ENCODE data around the gene ZNF518A.
A peak's percentile ranks its signal among the peaks of the same experiment; 100 is the strongest.

Gene ZNF518A

GRCh38 chr10:96118604-96119450, 11.3 kb upstream of the ZNF518A start:
- no peak for DNase-seq (ENCODE audit: low read depth)
- no peak overlapping the region for H3K4me3 ChIP-seq (replicated peaks; ENCODE audit: low read depth, low read length)
- TF ChIP-seq CTCF (IDR thresholded peaks at IDR 0.05; ENCODE audit: low read length, missing control alignments), result no peak

- H3K4me3 ChIP-seq (replicated peaks; ENCODE audit: low read depth, low read length), result no peak overlapping the region
- peak; percentile 3 for DNase-seq (ENCODE audit: low read depth)
- TF ChIP-seq CTCF (IDR thresholded peaks at IDR 0.05; ENCODE audit: low read length, missing control alignments), result no peak
These were observed 7.3 kb upstream of the ZNF518A start for GRCh38 chr10:96122824-96123223.

- H3K4me3 ChIP-seq (replicated peaks; ENCODE audit: low read depth, low read length), result peak overlapping the region; percentile 48
- peak; percentile 74 for DNase-seq (ENCODE audit: low read depth)
- TF ChIP-seq CTCF (IDR thresholded peaks at IDR 0.05; ENCODE audit: low read length, missing control alignments), result no peak
These were observed 5.6 kb upstream of the ZNF518A start for GRCh38 chr10:96124230-96125141.

- peak; percentile 62 for DNase-seq (ENCODE audit: low read depth)
- TF ChIP-seq CTCF (IDR thresholded peaks at IDR 0.05; ENCODE audit: low read length, missing control alignments), result no peak
- H3K4me3 ChIP-seq (replicated peaks; ENCODE audit: low read depth, low read length), result peak overlapping the region; percentile 48
These were observed 5.0 kb upstream of the ZNF518A start for GRCh38 chr10:96125142-96125515.

GRCh38 chr10:96130326-96130995, 364 bp downstream of the ZNF518A start:
- DNase-seq (ENCODE audit: low read depth), result peak; percentile 84
- TF ChIP-seq CTCF (IDR thresholded peaks at IDR 0.05; ENCODE audit: low read length, missing control alignments), result peak; percentile 6
- H3K4me3 ChIP-seq (replicated peaks; ENCODE audit: low read depth, low read length), result peak overlapping the region; percentile 80

- H3K4me3 ChIP-seq (replicated peaks; ENCODE audit: low read depth, low read length), result no peak overlapping the region
- no peak for DNase-seq (ENCODE audit: low read depth)
- TF ChIP-seq CTCF (IDR thresholded peaks at IDR 0.05; ENCODE audit: low read length, missing control alignments), result no peak
These were observed 1.5 kb downstream of the ZNF518A start for GRCh38 chr10:96131621-96132020.

All from fibroblast of pulmonary artery (primary cell).